Measurements from ENCODE around the gene CAPRIN1.

- TF ChIP-seq POLR2A (IDR thresholded peaks at IDR 0.05): no peak
- no peak for TF ChIP-seq POLR2AphosphoS5 (IDR thresholded peaks at IDR 0.05)
- TF ChIP-seq, protein P1, sequence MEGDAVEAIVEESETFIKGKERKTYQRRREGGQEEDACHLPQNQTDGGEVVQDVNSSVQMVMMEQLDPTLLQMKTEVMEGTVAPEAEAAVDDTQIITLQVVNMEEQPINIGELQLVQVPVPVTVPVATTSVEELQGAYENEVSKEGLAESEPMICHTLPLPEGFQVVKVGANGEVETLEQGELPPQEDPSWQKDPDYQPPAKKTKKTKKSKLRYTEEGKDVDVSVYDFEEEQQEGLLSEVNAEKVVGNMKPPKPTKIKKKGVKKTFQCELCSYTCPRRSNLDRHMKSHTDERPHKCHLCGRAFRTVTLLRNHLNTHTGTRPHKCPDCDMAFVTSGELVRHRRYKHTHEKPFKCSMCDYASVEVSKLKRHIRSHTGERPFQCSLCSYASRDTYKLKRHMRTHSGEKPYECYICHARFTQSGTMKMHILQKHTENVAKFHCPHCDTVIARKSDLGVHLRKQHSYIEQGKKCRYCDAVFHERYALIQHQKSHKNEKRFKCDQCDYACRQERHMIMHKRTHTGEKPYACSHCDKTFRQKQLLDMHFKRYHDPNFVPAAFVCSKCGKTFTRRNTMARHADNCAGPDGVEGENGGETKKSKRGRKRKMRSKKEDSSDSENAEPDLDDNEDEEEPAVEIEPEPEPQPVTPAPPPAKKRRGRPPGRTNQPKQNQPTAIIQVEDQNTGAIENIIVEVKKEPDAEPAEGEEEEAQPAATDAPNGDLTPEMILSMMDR (IDR thresholded peaks at IDR 0.05): no peak
These were observed 62.9 kb downstream of the CAPRIN1 start for GRCh38 chr11:34114471-34114870.
